Left lung (tissue), 10 donors: ENCODE measurements around the gene AQP6. TPM values are rescaled to one million over a fixed set of nuclear protein-coding genes. Genes with fewer than 3 reads are reported as not detected.

Experiments used
- ATAC-seq: fragments of 200-7000 bp; cut with Tn5 transposase; one replicate; pipeline ENCODE4 v1.9.1; 2020; ENCODE audit warnings: moderate library complexity
- DNase-seq, 4 donors: peaks; one replicate each; pipeline ENCODE4 v3.0.0-alpha.2; 2013 to 2020
- H3K27ac ChIP-seq, 2 donors: fragments of 200-600 bp; sonication (generic) in 1 of 2; one replicate each; pipeline versions ENCODE4 v1.5.0 to v1.8.0; 2020 to 2021
- H3K27me3 ChIP-seq, 2 donors: fragments of 200-600 bp; sonication (generic) in 1 of 2; one replicate each; pipeline versions ENCODE4 v1.5.0 to v1.8.0; 2020 to 2021
- H3K36me3 ChIP-seq, 2 donors: fragments of 200-600 bp; sonication (generic) in 1 of 2; one replicate each; pipeline versions ENCODE4 v1.5.0 to v1.8.0; 2020 to 2021
- H3K4me1 ChIP-seq, 2 donors: fragments of 200-600 bp; one replicate each; pipeline ENCODE4 v1.8.0; 2021
- H3K4me3 ChIP-seq, 2 donors: fragments of 200-600 bp; sonication (generic) in 1 of 2; one replicate each; pipeline versions ENCODE4 v1.5.0 to v1.8.0; 2020 to 2021; ENCODE audit warnings: mild to moderate bottlenecking in 1 of 2
- H3K9me3 ChIP-seq, 2 donors: fragments of 200-600 bp; sonication (generic) in 1 of 2; one replicate each; pipeline versions ENCODE4 v1.5.0 to v1.8.0; 2020 to 2021
- intact Hi-C, 2 donors: fragments of 100-400 bp; cut with DNase I; formaldehyde crosslinking; loops; one replicate each; pipeline versions ENCODE4 v1.11.2 to v1.14.2; 2022
- polyA plus RNA-seq, 6 donors: library from polyadenylated mRNA; unstranded; fragments of 120-200 nt; gene quantifications; one replicate each; pipeline ENCODE4 v1.2.1, GENCODE V29; 2013; ENCODE audit not compliant: insufficient read length in 6 of 6
- total RNA-seq, 2 donors: library from RNA; stranded (reverse); fragmentation: NEBNext Ultra II Directional; extraction: Animal tissue kit (Norgen Biotek cat#: 25700); gene quantifications; one replicate each; pipeline ENCODE4 v1.2.1, GENCODE V29; 2021
- TF ChIP-seq, protein P1 (sequence below), 2 donors: fragments of 200-600 bp; sonication (generic) in 1 of 2; IDR thresholded peaks; one replicate each; pipeline versions ENCODE4 v1.5.0 to v1.8.0; 2021; ENCODE audit warnings: antibody characterized with exemption in 2 of 2
- donor health status: DM: no; HTN: yes; CAD: no.
- donor health status: DM: no; HTN: no; CAD: no.

AQP6 gene
- total and polyA plus RNA-seq, 8 donors = 0.09 to 0.56 (median 0.31) TPM; not detected in 1

DNA sequence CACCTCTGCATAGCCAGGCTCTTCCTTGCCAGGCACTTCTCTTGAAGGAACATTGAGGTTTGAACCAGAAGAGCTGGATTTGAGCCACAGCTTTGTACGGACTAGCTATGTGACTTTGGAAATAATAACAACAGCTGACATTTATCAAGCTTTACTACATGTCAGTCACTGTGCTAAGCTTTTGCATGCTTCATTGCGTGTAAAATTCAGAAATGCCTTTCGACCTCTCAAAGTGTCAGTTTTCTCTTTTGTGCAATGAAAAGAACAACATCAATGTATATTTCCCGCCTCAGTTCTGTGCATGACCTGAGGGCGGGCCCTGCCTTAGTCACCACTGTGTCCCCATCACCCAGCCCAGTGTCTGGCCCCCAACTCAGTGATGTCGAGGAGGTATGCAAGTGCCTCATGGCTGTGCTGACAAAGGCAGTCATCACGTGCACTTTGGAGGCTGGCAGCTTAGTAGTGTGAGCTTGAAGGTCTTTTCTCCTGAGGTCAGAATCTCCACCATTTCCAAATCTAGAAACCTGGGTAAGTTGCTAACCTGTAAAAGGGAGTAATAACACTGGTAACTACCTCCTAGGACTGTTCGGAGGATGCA, 40.1 kb upstream of the AQP6 start:
- ATAC-seq (no peak), DNase-seq (peak in 1 of 4 donors; percentile 28)
- Histone ChIP-seq H3K4me3 (no peak overlapping the region), H3K27ac (no peak overlapping the region), H3K4me1 (no peaks in the 10 kb centered on the region), H3K9me3 (no peaks in the 10 kb centered on the region), H3K27me3 (no peaks in the 10 kb centered on the region), H3K36me3 (no peaks in the 10 kb centered on the region)
- TF ChIP-seq, protein P1, sequence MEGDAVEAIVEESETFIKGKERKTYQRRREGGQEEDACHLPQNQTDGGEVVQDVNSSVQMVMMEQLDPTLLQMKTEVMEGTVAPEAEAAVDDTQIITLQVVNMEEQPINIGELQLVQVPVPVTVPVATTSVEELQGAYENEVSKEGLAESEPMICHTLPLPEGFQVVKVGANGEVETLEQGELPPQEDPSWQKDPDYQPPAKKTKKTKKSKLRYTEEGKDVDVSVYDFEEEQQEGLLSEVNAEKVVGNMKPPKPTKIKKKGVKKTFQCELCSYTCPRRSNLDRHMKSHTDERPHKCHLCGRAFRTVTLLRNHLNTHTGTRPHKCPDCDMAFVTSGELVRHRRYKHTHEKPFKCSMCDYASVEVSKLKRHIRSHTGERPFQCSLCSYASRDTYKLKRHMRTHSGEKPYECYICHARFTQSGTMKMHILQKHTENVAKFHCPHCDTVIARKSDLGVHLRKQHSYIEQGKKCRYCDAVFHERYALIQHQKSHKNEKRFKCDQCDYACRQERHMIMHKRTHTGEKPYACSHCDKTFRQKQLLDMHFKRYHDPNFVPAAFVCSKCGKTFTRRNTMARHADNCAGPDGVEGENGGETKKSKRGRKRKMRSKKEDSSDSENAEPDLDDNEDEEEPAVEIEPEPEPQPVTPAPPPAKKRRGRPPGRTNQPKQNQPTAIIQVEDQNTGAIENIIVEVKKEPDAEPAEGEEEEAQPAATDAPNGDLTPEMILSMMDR (IDR thresholded peaks at IDR 0.05) = no peak
- intact Hi-C loops = no loop called here

DNA sequence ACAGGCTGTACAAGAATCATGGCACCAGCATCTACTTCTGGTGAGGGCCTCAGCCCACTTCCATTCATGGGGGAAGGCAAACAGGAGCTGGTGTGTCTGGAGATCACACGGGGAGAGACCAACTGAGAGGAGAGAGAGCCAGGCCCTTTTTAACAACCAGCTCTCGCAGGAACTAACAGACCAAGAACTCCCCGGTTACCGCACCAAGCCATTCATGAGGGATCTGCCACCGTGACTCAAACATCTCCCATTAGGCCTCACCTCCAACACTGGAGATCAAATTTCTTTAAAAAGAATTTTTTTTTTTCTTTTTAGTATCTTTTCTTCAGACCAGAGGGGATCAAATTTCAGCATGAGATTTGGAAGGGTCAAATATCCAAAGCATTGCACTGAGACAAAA, 39.0 kb upstream of the AQP6 start:
- ATAC-seq (no peak), DNase-seq (peak in 1 of 4 donors; percentile 3)
- H3K27ac ChIP-seq = no peak overlapping the region
- intact Hi-C loops = no loop called here
- no peak overlapping the region for H3K4me3 ChIP-seq
- H3K36me3 ChIP-seq = no peaks in the 10 kb centered on the region
- TF ChIP-seq, protein P1 (IDR thresholded peaks at IDR 0.05) = no peak
- no peaks in the 10 kb centered on the region for H3K4me1 ChIP-seq
- H3K9me3 ChIP-seq = no peaks in the 10 kb centered on the region
- no peaks in the 10 kb centered on the region for H3K27me3 ChIP-seq

DNA sequence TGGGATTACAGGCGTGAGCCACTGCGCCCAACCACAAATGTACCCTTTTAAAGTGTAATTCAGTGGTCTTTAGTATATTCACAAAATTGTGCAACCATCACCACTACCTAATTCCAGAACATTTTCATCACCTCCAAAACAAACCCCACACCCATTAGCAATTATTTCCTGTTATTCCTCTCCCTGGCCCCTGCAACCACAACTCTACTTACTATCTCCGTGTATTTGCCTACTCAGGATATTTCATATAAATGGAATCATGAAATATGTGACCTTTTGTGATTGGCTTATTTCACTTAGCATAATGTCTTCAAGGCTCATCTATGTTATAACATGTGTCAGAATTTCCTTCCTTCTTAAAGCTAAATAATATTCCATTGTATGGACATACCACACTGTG, 38.2 kb upstream of the AQP6 start:
- no peaks in the 10 kb centered on the region for H3K4me1 ChIP-seq
- no peak overlapping the region for H3K4me3 ChIP-seq
- TF ChIP-seq, protein P1 (IDR thresholded peaks at IDR 0.05) = no peak
- no peaks in the 10 kb centered on the region for H3K27me3 ChIP-seq
- H3K36me3 ChIP-seq = no peaks in the 10 kb centered on the region
- DNase-seq (no peak), ATAC-seq (no peak)
- H3K27ac ChIP-seq = no peak overlapping the region
- intact Hi-C loops = no loop called here
- no peaks in the 10 kb centered on the region for H3K9me3 ChIP-seq

DNA sequence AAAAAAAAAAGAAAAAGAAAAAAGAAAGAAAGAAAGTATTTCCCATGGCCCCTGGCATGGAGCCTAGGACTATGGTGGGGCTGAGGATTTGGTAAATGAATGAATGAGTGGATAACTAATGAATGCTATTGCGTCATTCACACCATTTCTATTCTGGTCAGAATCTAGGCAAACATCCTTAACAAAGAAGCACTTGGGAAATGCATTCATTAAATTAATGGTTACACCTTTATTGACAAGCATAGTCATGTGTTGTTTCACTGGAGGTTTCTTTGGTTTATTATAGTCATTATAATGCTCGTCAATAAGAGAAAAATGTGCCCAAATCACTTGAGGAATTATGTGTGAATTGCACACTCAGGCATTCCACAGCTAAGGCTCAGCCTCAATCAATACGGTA, 35.8 kb upstream of the AQP6 start:
- ATAC-seq (no peak), DNase-seq (no peak)
- H3K9me3 ChIP-seq = no peaks in the 10 kb centered on the region
- intact Hi-C loops = no loop called here
- H3K4me1 ChIP-seq = no peaks in the 10 kb centered on the region
- H3K27ac ChIP-seq = no peak overlapping the region
- TF ChIP-seq, protein P1 (IDR thresholded peaks at IDR 0.05) = no peak
- H3K27me3 ChIP-seq = no peaks in the 10 kb centered on the region
- no peak overlapping the region for H3K4me3 ChIP-seq
- H3K36me3 ChIP-seq = no peaks in the 10 kb centered on the region

DNA sequence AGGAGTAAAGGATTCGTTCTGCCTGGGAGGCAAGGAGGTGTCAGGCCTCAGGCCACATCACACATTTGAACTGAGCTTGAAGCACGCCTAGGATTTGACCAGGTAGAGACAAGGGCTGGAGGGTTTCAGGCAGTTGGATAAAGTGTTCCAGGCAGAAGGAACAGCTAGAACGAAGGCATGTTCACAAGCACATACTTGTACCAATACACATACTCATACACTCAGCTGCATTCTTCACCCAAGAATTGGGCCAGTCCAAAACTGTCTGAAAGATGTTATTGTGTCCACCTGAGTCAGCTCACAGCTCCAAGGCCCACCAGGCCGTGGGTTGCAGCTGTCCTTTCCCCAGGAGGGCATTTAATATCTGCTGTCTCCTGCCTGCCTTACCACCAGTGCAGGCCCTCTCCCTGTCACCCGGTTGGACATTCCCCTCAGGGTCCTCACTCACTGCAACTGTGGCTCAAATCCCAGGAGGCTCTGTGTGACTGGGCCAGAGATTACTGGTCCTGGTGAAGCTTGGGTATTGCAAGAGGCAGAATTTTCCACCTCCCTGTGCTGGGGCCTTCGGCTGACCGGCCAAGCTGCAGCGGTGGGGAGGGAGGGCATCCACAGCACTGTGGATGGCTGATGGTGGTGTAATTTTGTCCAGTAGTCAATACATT, 35.0 kb upstream of the AQP6 start:
- intact Hi-C loops = no loop called here
- Histone ChIP-seq H3K27me3 (no peaks in the 10 kb centered on the region), H3K4me3 (no peak overlapping the region), H3K27ac (no peak overlapping the region), H3K9me3 (no peaks in the 10 kb centered on the region), H3K36me3 (no peaks in the 10 kb centered on the region), H3K4me1 (no peaks in the 10 kb centered on the region)
- TF ChIP-seq, protein P1 (IDR thresholded peaks at IDR 0.05) = no peak
- peak; percentile 45 for ATAC-seq
- DNase-seq = no peak
